H1 (cell line): ENCODE data around the gene ACBD6. TPM values are rescaled to one million over a fixed set of nuclear protein-coding genes. Genes with fewer than 3 reads are reported as not detected.

Source experiments
- CTCF ChIA-PET: fragments of 300-600 bp; sonication (Branson Sonifier 250); formaldehyde crosslinking; loops from one replicate; lab custom pipeline; 2021; ENCODE audit not compliant: partially characterized antibody; lab: Charles Lee
- POLR2A ChIA-PET: fragments of 300-600 bp; sonication (Branson Sonifier 250); formaldehyde crosslinking; loops from one replicate; lab custom pipeline; 2021; ENCODE audit warnings: inconsistent platforms; ENCODE audit not compliant: partially characterized antibody; lab: Charles Lee
- DNase-seq, 2 experiments: peaks; one replicate each; pipeline versions ENCODE4 v3.0.0 to v3.0.0-alpha.2; 2010 to 2022; ENCODE audit warnings: low spot score in 2 of 2, low read depth in 1 of 2, mixed read lengths in 1 of 2
- FAIRE-seq: peaks from 2 replicates; lab custom pipeline; 2011; peaks lifted over from hg19 to GRCh38; lab: Jason Lieb, UNC
- H2AFZ ChIP-seq: 2 replicates; pipeline ENCODE4 v1.8.1; 2012; ENCODE audit warnings: low read length, inconsistent platforms
- H2AK5ac ChIP-seq: 2 replicates; pipeline ENCODE4 v1.6.1; 2013; ENCODE audit warnings: low read depth, low read length
- H2BK120ac ChIP-seq: replicated peaks from 2 replicates; pipeline ENCODE3; 2013; ENCODE audit warnings: low read depth, low read length, inconsistent platforms
- H2BK12ac ChIP-seq: 2 replicates; pipeline ENCODE4 v1.6.1; 2013; ENCODE audit warnings: low read depth, low read length
- H2BK15ac ChIP-seq: 2 replicates; pipeline ENCODE4 v1.6.1; 2013; ENCODE audit warnings: low read length
- H2BK20ac ChIP-seq: 2 replicates; pipeline ENCODE4 v1.6.1; 2013; ENCODE audit warnings: low read length
- H2BK5ac ChIP-seq: 2 replicates; pipeline ENCODE4 v1.6.1; 2013; ENCODE audit warnings: low read depth, low read length
- H3K14ac ChIP-seq: 2 replicates; pipeline ENCODE4 v1.6.1; 2013; ENCODE audit warnings: inconsistent platforms; ENCODE audit not compliant: insufficient read length
- H3K18ac ChIP-seq: 2 replicates; pipeline ENCODE4 v1.6.1; 2013; ENCODE audit warnings: low read length; ENCODE audit errors: extremely low read depth
- H3K23ac ChIP-seq: 2 replicates; pipeline ENCODE4 v1.6.1; 2013; ENCODE audit warnings: inconsistent platforms; ENCODE audit not compliant: insufficient read length
- H3K23me2 ChIP-seq: 2 replicates; pipeline ENCODE4 v1.6.1; 2013; ENCODE audit warnings: low read depth, low read length
- H3K27ac ChIP-seq: 2 replicates; pipeline ENCODE4 v1.6.1; 2011; ENCODE audit warnings: low read depth, low read length, inconsistent platforms
- H3K27me3 ChIP-seq, 4 experiments: replicated peaks in 1 of 4; 1 replicate in 1 of 4; 2 replicates in 3 of 4; pipeline versions ENCODE4 v1.6.1 to v1.8.1; 2011 to 2013; ENCODE audit warnings: low read length in 3 of 4, mild to moderate bottlenecking in 3 of 4, inconsistent platforms in 2 of 4, mixed read lengths in 2 of 4, moderate library complexity in 1 of 4; ENCODE audit not compliant: control insufficient read depth in 3 of 4, insufficient read depth in 3 of 4; ENCODE audit errors: extremely low read depth in 1 of 4
- H3K36me3 ChIP-seq, 4 experiments: 2 replicates each; pipeline versions ENCODE4 v1.6.1 to v1.8.1; 2011 to 2013; ENCODE audit warnings: mild to moderate bottlenecking in 4 of 4, low read length in 3 of 4, moderate library complexity in 2 of 4, control low read depth in 1 of 4, inconsistent platforms in 1 of 4; ENCODE audit not compliant: insufficient read depth in 4 of 4, control insufficient read depth in 2 of 4
- H3K4ac ChIP-seq: replicated peaks from 2 replicates; pipeline ENCODE3; 2013; ENCODE audit warnings: low read length, low read depth, mixed read lengths, inconsistent platforms; ENCODE audit not compliant: insufficient read length
- H3K4me1 ChIP-seq, 4 experiments: replicated peaks in 1 of 4; 1 replicate in 1 of 4; 2 replicates in 3 of 4; pipeline versions ENCODE4 v1.6.1 to v1.8.1; 2011 to 2013; ENCODE audit warnings: low read length in 3 of 4, inconsistent platforms in 2 of 4, mixed read lengths in 1 of 4; ENCODE audit not compliant: insufficient read depth in 4 of 4, control insufficient read depth in 3 of 4
- H3K4me2 ChIP-seq, 2 experiments: 2 replicates each; pipeline versions ENCODE4 v1.6.1 to v1.8.1; 2011 to 2013; ENCODE audit warnings: low read depth in 2 of 2, low read length in 2 of 2, control low read depth in 1 of 2, inconsistent platforms in 1 of 2, mild to moderate bottlenecking in 1 of 2; ENCODE audit not compliant: insufficient read depth in 1 of 2
- H3K4me3 ChIP-seq, 4 experiments: fragments of 200-600, 300-600 bp in 1 of 4; sonication (generic), shearing (Covaris generic), sonication (Bioruptor Twin) in 1 of 4; 2 replicates each; pipeline versions ENCODE4 v1.5.1 to v1.8.1; 2011 to 2016; ENCODE audit warnings: low read length in 4 of 4, low read depth in 3 of 4, control low read depth in 2 of 4, inconsistent platforms in 2 of 4, mild to moderate bottlenecking in 2 of 4, mixed read lengths in 1 of 4, moderate library complexity in 1 of 4; ENCODE audit not compliant: insufficient read depth in 2 of 4; ENCODE audit errors: extremely low read depth in 1 of 4
- H3K56ac ChIP-seq: replicated peaks from 2 replicates; pipeline ENCODE3; 2013; ENCODE audit warnings: low read depth, mild to moderate bottlenecking, mixed read lengths, low read length, inconsistent platforms; ENCODE audit not compliant: insufficient read length
- H3K79me1 ChIP-seq: 2 replicates; pipeline ENCODE4 v1.6.1; 2013; ENCODE audit warnings: low read depth, low read length, control low read depth
- H3K79me2 ChIP-seq, 2 experiments: 2 replicates each; pipeline versions ENCODE4 v1.6.1 to v1.8.1; 2012 to 2013; ENCODE audit warnings: low read length in 2 of 2, mild to moderate bottlenecking in 2 of 2, inconsistent platforms in 1 of 2; ENCODE audit not compliant: insufficient read depth in 2 of 2, control insufficient read depth in 1 of 2
- H3K9ac ChIP-seq, 4 experiments: replicated peaks in 1 of 4; 1 replicate in 1 of 4; 2 replicates in 3 of 4; pipeline versions ENCODE4 v1.6.1 to v1.8.1; 2011 to 2013; ENCODE audit warnings: low read depth in 3 of 4, low read length in 3 of 4, control low read depth in 2 of 4, mild to moderate bottlenecking in 2 of 4, moderate library complexity in 2 of 4, inconsistent platforms in 1 of 4; ENCODE audit errors: extremely low read depth in 1 of 4
- H3K9me3 ChIP-seq, 2 experiments: 2 replicates each; pipeline versions ENCODE4 v1.6.1 to v1.8.1; 2012 to 2013; ENCODE audit warnings: mild to moderate bottlenecking in 2 of 2, moderate library complexity in 2 of 2, control low read depth in 1 of 2, inconsistent platforms in 1 of 2, low read depth in 1 of 2, low read length in 1 of 2, mixed read lengths in 1 of 2; ENCODE audit not compliant: insufficient read depth in 2 of 2
- H4K20me1 ChIP-seq, 2 experiments: replicated peaks in 1 of 2; 2 replicates each; pipeline versions ENCODE3 to v1.8.1; 2011 to 2013; ENCODE audit warnings: inconsistent platforms in 2 of 2, low read length in 2 of 2, mild to moderate bottlenecking in 1 of 2; ENCODE audit not compliant: insufficient read depth in 2 of 2, control insufficient read depth in 1 of 2
- H4K5ac ChIP-seq: 2 replicates; pipeline ENCODE4 v1.6.1; 2013; ENCODE audit warnings: low read length, low read depth, mixed read lengths, inconsistent platforms; ENCODE audit not compliant: insufficient read length
- H4K8ac ChIP-seq: 2 replicates; pipeline ENCODE4 v1.8.0; 2013; ENCODE audit warnings: mild to moderate bottlenecking, moderate library complexity, low read length, inconsistent platforms; ENCODE audit not compliant: insufficient read depth; ENCODE audit errors: extremely low read depth
- H4K91ac ChIP-seq: replicated peaks from 2 replicates; pipeline ENCODE3; 2013; ENCODE audit warnings: low read length, mixed read lengths, inconsistent platforms; ENCODE audit not compliant: insufficient read length
- ASH2L ChIP-seq: fragments of 200-600, 300-600 bp; sonication (generic); IDR thresholded peaks from one replicate; pipeline ENCODE4 v1.7.1; 2017; ENCODE audit warnings: low read length
- KDM1A ChIP-seq: fragments of 200-600, 300-600 bp; sonication (generic); IDR thresholded peaks from 2 replicates; pipeline ENCODE4 v1.7.1; 2016; ENCODE audit warnings: mild to moderate bottlenecking, low read length, borderline replicate concordance
- SIX5 ChIP-seq: IDR thresholded peaks from 2 replicates; pipeline ENCODE4 v1.6.1; 2011; ENCODE audit warnings: mild to moderate bottlenecking, low read depth, low read length
- SRF ChIP-seq: IDR thresholded peaks from 2 replicates; pipeline ENCODE4 v1.6.1; 2011; ENCODE audit warnings: mild to moderate bottlenecking, low read depth, low read length, moderate library complexity
- WGBS, 2 experiments: shearing (Covaris generic) in 1 of 2; methylation state at CpG; one replicate each; pipeline versions ENCODE4 v1.1.6 to v1.1.7; 2013 to 2015; ENCODE audit warnings: low lambda C conversion rate in 2 of 2, mixed read lengths in 2 of 2, inconsistent platforms in 1 of 2, low coverage in 1 of 2, missing lambda C conversion rate in 1 of 2; ENCODE audit not compliant: insufficient replicate concordance in 2 of 2, insufficient coverage in 1 of 2, insufficient read length in 1 of 2; ENCODE audit errors: extremely low coverage in 1 of 2, missing lambda C conversion rate in 1 of 2; 5-methylcytosine and 5-hydroxymethylcytosine counted together
- polyA plus RNA-seq, 7 experiments: library from polyadenylated mRNA; depleted of rRNA in 3 of 7; stranded (reverse) in 5 of 7; unstranded in 2 of 7; fragments of >200 nt in 5 of 7; fragments of 200-250 nt in 2 of 7; gene quantifications; 1 replicate in 5 of 7; 2 replicates in 1 of 7; 4 replicates in 1 of 7; pipeline versions ENCODE4 v1.2.1 to v1.2.3, GENCODE V29; 2011 to 2013; ENCODE audit warnings: missing spikeins in 2 of 7, mixed read lengths in 2 of 7
- total RNA-seq: library from RNA; stranded (reverse); fragmentation: NEBNext Ultra II Directional; extraction: Animal tissue kit (Norgen Biotek cat#: 25700); gene quantifications from 2 replicates; pipeline ENCODE4 v1.2.1, GENCODE V29; 2021

Gene ACBD6
- total and polyA plus RNA-seq, 2 of the 8 experiments (the other 6 are each of a cell fraction or from before 2014, with no cell fraction given), result 52.0 to 67.7 TPM

DNA sequence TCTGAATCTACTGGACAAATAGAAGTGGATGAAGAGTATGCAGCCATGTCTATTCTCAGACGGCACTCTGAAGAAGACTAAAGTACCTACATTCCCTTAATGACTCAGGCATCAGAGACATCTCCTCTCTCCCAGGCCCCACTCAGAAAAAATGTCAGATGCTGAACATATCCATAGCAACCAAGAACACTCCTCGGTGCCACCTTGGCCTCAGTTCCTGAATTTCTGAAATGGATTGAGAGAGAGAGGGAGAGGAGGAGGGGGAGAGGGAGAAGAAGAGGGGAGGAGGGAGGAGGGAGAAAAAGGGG lies 40.4 kb upstream of the ACBD6 start:
- Histone ChIP-seq H3K9ac (no peak overlapping the region), H3K14ac (no peak overlapping the region), H3K56ac (no peak overlapping the region), H2BK20ac (no peak overlapping the region), H4K8ac (no peak overlapping the region), H3K36me3 (no peaks in the 10 kb centered on the region), H3K79me1 (no peaks in the 10 kb centered on the region), H2AK5ac (no peak overlapping the region), H2AFZ (peak overlapping the region; percentile 91), H4K5ac (no peak overlapping the region), H3K27ac (no peak overlapping the region), H3K4me1 (peaks cover 0 to 8% (median 3%) of the 10 kb centered on the region in 4 experiments), H4K20me1 (no peaks in the 10 kb centered on the region), H2BK5ac (no peak overlapping the region), H3K9me3 (no peaks in the 10 kb centered on the region), H3K4me3 (no peak overlapping the region), H3K4me2 (0 out of 4 replicates have a peak overlapping the region, but pooled peaks of 1 of the 2 experiments have one; percentile 9), H3K18ac (no peak overlapping the region), H2BK12ac (no peak overlapping the region), H3K79me2 (no peaks in the 10 kb centered on the region), H3K4ac (no peak overlapping the region), H2BK120ac (no peak overlapping the region), H3K23ac (no peak overlapping the region), H4K91ac (no peak overlapping the region), H3K27me3 (no peaks in the 10 kb centered on the region), H2BK15ac (no peak overlapping the region), H3K23me2 (no peaks in the 10 kb centered on the region)
- DNase-seq (no peak), FAIRE-seq (no peak)
- TF ChIP-seq ASH2L (no peak), SRF (no peak), SIX5 (no peak), KDM1A (no peak)
- ChIA-PET POLR2A (no interaction called here), CTCF (interaction anchor here (1.0 to 1.2 kb wide), 2 partner anchors 12 to 320 kb away, joined by 3 read pairs; no protein-coding TSS in a partner anchor)
- WGBS, 2 experiments, result 49% methylated on average over 2 of the region's 2 CpGs; no CpG with 5 or more reads in 1 of the 2 experiments
